SK-N-SH (cell line): ENCODE results near the gene ABCC2. TPM values are rescaled to one million over a fixed set of nuclear protein-coding genes. Genes with fewer than 3 reads are reported as not detected.

Source experiments
- CTCF ChIA-PET: fragments of 300-600, 350-600 bp; formaldehyde crosslinking; extraction: SDS; loops from one replicate; lab custom pipeline; 2021; lab: Yijun Ruan, JAX
- POLR2A ChIA-PET: fragments of 350-600 bp; sonication (Branson Sonifier 250); formaldehyde crosslinking; extraction: SDS; loops from one replicate; lab custom pipeline; 2020; ENCODE audit warnings: antibody characterized with exemption, inconsistent platforms; lab: Yijun Ruan, JAX
- DNase-seq: peaks from one replicate; pipeline ENCODE4 v3.0.0; 2012
- H2AFZ ChIP-seq: fragments of 200-600 bp; sonication (generic); 2 replicates; pipeline ENCODE4 v1.8.1; 2016; ENCODE audit warnings: antibody characterized with exemption, mild to moderate bottlenecking, low read depth
- H3F3A ChIP-seq: fragments of 200-600 bp; sonication (generic); replicated peaks from 2 replicates; pipeline ENCODE3; 2016; ENCODE audit warnings: antibody characterized with exemption, mild to moderate bottlenecking; ENCODE audit not compliant: insufficient read depth
- H3K27ac ChIP-seq, 2 experiments: fragments of 200-500 bp in 1 of 2; fragments of 200-600 bp in 1 of 2; sonication (Bioruptor generic) in 1 of 2; sonication (generic), shearing (Covaris generic) in 1 of 2; 2 replicates each; pipeline versions ENCODE4 v1.5.1 to v1.6.1; 2014 to 2016; ENCODE audit warnings: low read depth in 2 of 2, inconsistent platforms in 1 of 2, low read length in 1 of 2, mild to moderate bottlenecking in 1 of 2, mixed read lengths in 1 of 2
- H3K27me3 ChIP-seq: fragments of 200-600 bp; sonication (generic), shearing (Covaris generic); 2 replicates; pipeline ENCODE4 v1.6.1; 2016; ENCODE audit warnings: mixed run types; ENCODE audit not compliant: insufficient read depth
- H3K36me3 ChIP-seq, 2 experiments: fragments of 200-500 bp in 1 of 2; fragments of 200-600 bp in 1 of 2; sonication (Bioruptor generic) in 1 of 2; sonication (generic) in 1 of 2; replicated peaks in 1 of 2; 2 replicates each; pipeline versions ENCODE3 to v1.5.1; 2014 to 2016; ENCODE audit warnings: low read length in 1 of 2, mild to moderate bottlenecking in 1 of 2; ENCODE audit not compliant: insufficient read depth in 2 of 2, control insufficient read depth in 1 of 2
- H3K4me1 ChIP-seq, 2 experiments: fragments of 200-500 bp in 1 of 2; fragments of 200-600 bp in 1 of 2; sonication (Bioruptor generic) in 1 of 2; sonication (generic), shearing (Covaris generic) in 1 of 2; 2 replicates each; pipeline versions ENCODE4 v1.5.1 to v1.6.1; 2014 to 2016; ENCODE audit warnings: low read depth in 1 of 2, low read length in 1 of 2, mixed run types in 1 of 2; ENCODE audit not compliant: insufficient read depth in 2 of 2, control insufficient read depth in 1 of 2
- H3K4me2 ChIP-seq: fragments of 200-600 bp; sonication (generic), shearing (Covaris generic); 2 replicates; pipeline ENCODE4 v1.6.1; 2017; ENCODE audit warnings: mixed run types
- H3K4me3 ChIP-seq, 2 experiments: fragments of 200-500 bp in 1 of 2; fragments of 200-600 bp in 1 of 2; sonication (Bioruptor generic) in 1 of 2; sonication (generic), shearing (Covaris generic) in 1 of 2; 2 replicates each; pipeline versions ENCODE4 v1.5.1 to v1.8.1; 2014 to 2016; ENCODE audit warnings: low read depth in 2 of 2, inconsistent platforms in 1 of 2, low read length in 1 of 2, mild to moderate bottlenecking in 1 of 2, mixed read lengths in 1 of 2, moderate library complexity in 1 of 2
- H3K79me2 ChIP-seq: fragments of 200-600 bp; sonication (generic); 2 replicates; pipeline ENCODE4 v1.8.1; 2017; ENCODE audit warnings: mild to moderate bottlenecking; ENCODE audit not compliant: insufficient read depth
- H3K9ac ChIP-seq: fragments of 200-600 bp; sonication (generic); 2 replicates; pipeline ENCODE4 v1.6.1; 2017; ENCODE audit warnings: mixed run types
- H3K9me2 ChIP-seq: fragments of 200-600 bp; sonication (generic); 2 replicates; pipeline ENCODE4 v1.6.1; 2017; ENCODE audit warnings: mixed run types
- H3K9me3 ChIP-seq: fragments of 200-600 bp; sonication (generic); 2 replicates; pipeline ENCODE4 v1.6.1; 2017; ENCODE audit warnings: mixed run types, mild to moderate bottlenecking, moderate library complexity
- H4K20me1 ChIP-seq: fragments of 200-600 bp; sonication (generic); 2 replicates; pipeline ENCODE4 v1.6.1; 2017; ENCODE audit warnings: mild to moderate bottlenecking, mixed run types; ENCODE audit not compliant: insufficient read depth
- GATA2 ChIP-seq: sonication (generic); formaldehyde crosslinking; IDR thresholded peaks from 2 replicates; pipeline ENCODE4 v1.5.0; 2020; ENCODE audit warnings: mild to moderate bottlenecking, missing genetic modification reagents
- MEF2A ChIP-seq: IDR thresholded peaks from 2 replicates; pipeline ENCODE4 v1.4.0; 2012; ENCODE audit warnings: low read depth, borderline replicate concordance
- MXI1 ChIP-seq: IDR thresholded peaks from 2 replicates; pipeline ENCODE4 v1.6.1; 2012; ENCODE audit warnings: mild to moderate bottlenecking, low read depth, low read length, improper control_type of control experiment
- NFIC ChIP-seq: IDR thresholded peaks from 2 replicates; pipeline ENCODE4 v1.4.0; 2012; ENCODE audit warnings: borderline replicate concordance
- NRF1 ChIP-seq: IDR thresholded peaks from 2 replicates; pipeline ENCODE4 v1.6.1; 2012; ENCODE audit warnings: low read depth, mild to moderate bottlenecking, low read length
- POLR2AphosphoS5 ChIP-seq: IDR thresholded peaks from 2 replicates; pipeline ENCODE4 v1.6.1; 2012; ENCODE audit warnings: low read depth, low read length
- RAD21 ChIP-seq: IDR thresholded peaks from 2 replicates; pipeline ENCODE4 v1.6.1; 2012; ENCODE audit warnings: mild to moderate bottlenecking, low read length
- RXRA ChIP-seq: IDR thresholded peaks from 2 replicates; pipeline ENCODE4 v1.4.0; 2012; ENCODE audit warnings: low read depth, mild to moderate bottlenecking, borderline replicate concordance
- SMC3 ChIP-seq: IDR thresholded peaks from 2 replicates; pipeline ENCODE4 v1.6.1; 2012; ENCODE audit warnings: low read depth, low read length, improper control_type of control experiment
- USF1 ChIP-seq: IDR thresholded peaks from 2 replicates; pipeline ENCODE4 v1.4.0; 2012; ENCODE audit warnings: low read depth, borderline replicate concordance
- YY1 ChIP-seq: IDR thresholded peaks from 2 replicates; pipeline ENCODE4 v1.4.0; 2012; ENCODE audit warnings: low read depth, mild to moderate bottlenecking
- ZBTB33 ChIP-seq: IDR thresholded peaks from 2 replicates; pipeline ENCODE4 v1.4.0; 2012; ENCODE audit warnings: low read depth, borderline replicate concordance
- WGBS: methylation state at CpG from one replicate; pipeline ENCODE4 v1.1.6; 2017; ENCODE audit warnings: low lambda C conversion rate; 5-methylcytosine and 5-hydroxymethylcytosine counted together
- polyA plus RNA-seq, 3 experiments: library from polyadenylated mRNA; depleted of rRNA; stranded (reverse); fragments of >200 nt; gene quantifications; 2 replicates each; pipeline ENCODE4 v1.2.3, GENCODE V29; 2012
- TF ChIP-seq, protein P1 (sequence below): fragments of 200-600 bp; sonication (generic); IDR thresholded peaks from 2 replicates; pipeline ENCODE4 v1.6.1; 2017; ENCODE audit warnings: antibody characterized with exemption, mild to moderate bottlenecking, moderate library complexity
- TF ChIP-seq, protein P2 (sequence below): IDR thresholded peaks from 2 replicates; pipeline ENCODE4 v1.6.1; 2012; ENCODE audit warnings: mild to moderate bottlenecking, low read depth, low read length, moderate library complexity

Gene ABCC2
- polyA plus RNA-seq, 1 of the 3 experiments (the other 2 are of a cell fraction), result 0.48 TPM

DNA sequence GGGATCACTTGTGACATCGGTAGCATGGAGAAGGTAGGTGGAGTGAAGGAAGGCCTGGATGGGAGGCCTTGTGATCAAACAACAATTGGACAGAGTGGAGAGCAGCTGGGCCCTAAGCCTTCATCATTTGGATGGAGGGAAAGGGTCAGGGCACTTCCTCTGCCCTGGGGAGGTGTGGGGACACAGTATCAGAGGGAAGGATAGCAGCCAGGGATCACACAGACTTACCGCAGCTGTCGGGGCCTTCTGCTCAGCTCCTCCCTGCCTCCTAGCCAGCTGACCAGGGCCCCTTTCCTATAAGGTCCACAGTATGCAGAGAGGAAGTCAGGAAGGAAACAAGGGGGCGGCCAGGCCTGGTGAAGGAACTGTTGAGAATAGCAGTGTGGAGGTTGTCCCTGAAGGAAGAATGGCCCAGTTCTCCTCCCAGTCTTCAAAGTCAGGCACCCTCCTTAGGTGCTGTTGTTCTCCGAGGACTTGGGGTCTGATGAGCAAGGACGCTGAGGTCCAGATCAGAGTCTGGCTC is 62.1 kb downstream of the ABCC2 start:
- Histone ChIP-seq H3K9me3 (no peaks in the 10 kb centered on the region), H3K27me3 (no peaks in the 10 kb centered on the region), H3K36me3 (no peaks in the 10 kb centered on the region), H4K20me1 (no peaks in the 10 kb centered on the region), H3K4me2 (no peak overlapping the region), H3K27ac (no peak overlapping the region), H3K79me2 (no peaks in the 10 kb centered on the region), H3K9ac (no peak overlapping the region), H3K4me3 (no peak overlapping the region), H3K4me1 (no peaks in the 10 kb centered on the region; a peak in 1 of 4 replicates), H3K9me2 (no peaks in the 10 kb centered on the region), H3F3A (peaks cover 6% of the 10 kb centered on the region), H2AFZ (no peak overlapping the region)
- DNase-seq, result no peak
- TF ChIP-seq MEF2A, result no peak
- TF ChIP-seq RXRA, result no peak
- 78% methylated on average over 4 of the region's 6 CpGs for WGBS
- ChIA-PET POLR2A (no interaction called here), CTCF (interaction anchor here (1.2 to 4.5 kb wide), 15 partner anchors 9 to 396 kb away, joined by 3 to 122 read pairs (median 12); partner anchors contain the start of gene DNMBP)

DNA sequence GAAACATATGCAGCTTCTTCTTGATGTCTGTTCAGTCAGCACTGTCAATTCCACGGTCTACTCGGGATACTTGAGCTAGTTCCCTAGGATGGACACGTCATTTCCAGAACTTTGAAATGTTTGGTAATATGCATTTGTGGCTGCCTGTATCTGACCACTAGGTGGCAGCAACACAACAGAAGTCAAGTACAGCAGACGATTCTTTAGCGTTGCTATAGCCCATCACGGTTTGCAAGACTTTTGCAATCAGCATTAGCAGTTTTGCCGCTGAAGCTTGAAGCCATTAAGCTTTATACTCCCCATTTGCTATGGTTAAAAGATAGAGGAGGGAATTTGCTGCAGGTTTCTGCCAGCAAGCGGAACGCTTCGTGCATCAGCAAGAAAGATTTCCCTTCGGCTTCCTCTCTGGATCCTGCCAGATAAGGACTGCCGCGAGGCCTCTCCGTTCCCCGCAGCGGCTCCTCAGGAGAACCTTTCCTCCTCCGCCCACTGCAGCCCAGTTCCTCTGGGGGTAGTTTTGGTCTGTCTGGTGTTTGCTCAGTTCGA is 63.5 kb downstream of the ABCC2 start:
- Histone ChIP-seq H3K9ac (no peak overlapping the region), H3K36me3 (no peaks in the 10 kb centered on the region), H3K27ac (peak overlapping the region in 1 of 2 experiments; percentile 28; a peak in 1 of 4 replicates), H3K27me3 (no peaks in the 10 kb centered on the region), H3K4me3 (peak overlapping the region in 1 of 2 experiments; percentile 41; a peak in 1 of 4 replicates)
- ChIA-PET POLR2A (no interaction called here), CTCF (interaction anchor here (0.6 to 4.5 kb wide), 99 partner anchors 11 to 673 kb away, joined by 3 to 122 read pairs (median 4); partner anchors contain the start of genes DNMBP and GOT1)
- no peak for TF ChIP-seq ZBTB33
- TF ChIP-seq, protein P1, sequence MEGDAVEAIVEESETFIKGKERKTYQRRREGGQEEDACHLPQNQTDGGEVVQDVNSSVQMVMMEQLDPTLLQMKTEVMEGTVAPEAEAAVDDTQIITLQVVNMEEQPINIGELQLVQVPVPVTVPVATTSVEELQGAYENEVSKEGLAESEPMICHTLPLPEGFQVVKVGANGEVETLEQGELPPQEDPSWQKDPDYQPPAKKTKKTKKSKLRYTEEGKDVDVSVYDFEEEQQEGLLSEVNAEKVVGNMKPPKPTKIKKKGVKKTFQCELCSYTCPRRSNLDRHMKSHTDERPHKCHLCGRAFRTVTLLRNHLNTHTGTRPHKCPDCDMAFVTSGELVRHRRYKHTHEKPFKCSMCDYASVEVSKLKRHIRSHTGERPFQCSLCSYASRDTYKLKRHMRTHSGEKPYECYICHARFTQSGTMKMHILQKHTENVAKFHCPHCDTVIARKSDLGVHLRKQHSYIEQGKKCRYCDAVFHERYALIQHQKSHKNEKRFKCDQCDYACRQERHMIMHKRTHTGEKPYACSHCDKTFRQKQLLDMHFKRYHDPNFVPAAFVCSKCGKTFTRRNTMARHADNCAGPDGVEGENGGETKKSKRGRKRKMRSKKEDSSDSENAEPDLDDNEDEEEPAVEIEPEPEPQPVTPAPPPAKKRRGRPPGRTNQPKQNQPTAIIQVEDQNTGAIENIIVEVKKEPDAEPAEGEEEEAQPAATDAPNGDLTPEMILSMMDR, result peak; percentile 93
- TF ChIP-seq YY1, result no peak
- TF ChIP-seq GATA2 (CRISPR knock-in tag), result no peak
- TF ChIP-seq RAD21, result peak; percentile 97
- TF ChIP-seq, protein P2, sequence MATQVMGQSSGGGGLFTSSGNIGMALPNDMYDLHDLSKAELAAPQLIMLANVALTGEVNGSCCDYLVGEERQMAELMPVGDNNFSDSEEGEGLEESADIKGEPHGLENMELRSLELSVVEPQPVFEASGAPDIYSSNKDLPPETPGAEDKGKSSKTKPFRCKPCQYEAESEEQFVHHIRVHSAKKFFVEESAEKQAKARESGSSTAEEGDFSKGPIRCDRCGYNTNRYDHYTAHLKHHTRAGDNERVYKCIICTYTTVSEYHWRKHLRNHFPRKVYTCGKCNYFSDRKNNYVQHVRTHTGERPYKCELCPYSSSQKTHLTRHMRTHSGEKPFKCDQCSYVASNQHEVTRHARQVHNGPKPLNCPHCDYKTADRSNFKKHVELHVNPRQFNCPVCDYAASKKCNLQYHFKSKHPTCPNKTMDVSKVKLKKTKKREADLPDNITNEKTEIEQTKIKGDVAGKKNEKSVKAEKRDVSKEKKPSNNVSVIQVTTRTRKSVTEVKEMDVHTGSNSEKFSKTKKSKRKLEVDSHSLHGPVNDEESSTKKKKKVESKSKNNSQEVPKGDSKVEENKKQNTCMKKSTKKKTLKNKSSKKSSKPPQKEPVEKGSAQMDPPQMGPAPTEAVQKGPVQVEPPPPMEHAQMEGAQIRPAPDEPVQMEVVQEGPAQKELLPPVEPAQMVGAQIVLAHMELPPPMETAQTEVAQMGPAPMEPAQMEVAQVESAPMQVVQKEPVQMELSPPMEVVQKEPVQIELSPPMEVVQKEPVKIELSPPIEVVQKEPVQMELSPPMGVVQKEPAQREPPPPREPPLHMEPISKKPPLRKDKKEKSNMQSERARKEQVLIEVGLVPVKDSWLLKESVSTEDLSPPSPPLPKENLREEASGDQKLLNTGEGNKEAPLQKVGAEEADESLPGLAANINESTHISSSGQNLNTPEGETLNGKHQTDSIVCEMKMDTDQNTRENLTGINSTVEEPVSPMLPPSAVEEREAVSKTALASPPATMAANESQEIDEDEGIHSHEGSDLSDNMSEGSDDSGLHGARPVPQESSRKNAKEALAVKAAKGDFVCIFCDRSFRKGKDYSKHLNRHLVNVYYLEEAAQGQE, result no peak
- no peak for TF ChIP-seq NFIC
- TF ChIP-seq USF1, result no peak
- no peak for TF ChIP-seq POLR2AphosphoS5
- TF ChIP-seq MXI1, result no peak
- TF ChIP-seq NRF1, result 0 out of 2 replicates have a peak, but pooled peaks have one; percentile 12
- peak; percentile 83 for TF ChIP-seq SMC3
- no peak for TF ChIP-seq RXRA
- TF ChIP-seq, all 33 proteins: peak for 4
- H3F3A ChIP-seq, result peaks cover 6% of the 10 kb centered on the region
- H3K4me2 ChIP-seq, result no peak overlapping the region
- no peaks in the 10 kb centered on the region for H4K20me1 ChIP-seq
- H3K79me2 ChIP-seq, result no peaks in the 10 kb centered on the region
- DNase-seq, result peak; percentile 71
- no peaks in the 10 kb centered on the region; a peak in 1 of 4 replicates for H3K4me1 ChIP-seq
- no peaks in the 10 kb centered on the region for H3K9me3 ChIP-seq
- H3K9me2 ChIP-seq, result no peaks in the 10 kb centered on the region
- peak overlapping the region; percentile 84 for H2AFZ ChIP-seq
- 47% methylated on average over 18 of the region's 18 CpGs for WGBS
